GM12878 (cell line): ENCODE results near the gene RASD1. TPM values are rescaled to one million over a fixed set of nuclear protein-coding genes. Genes with fewer than 3 reads are reported as not detected.

ENCODE experiments used
- ATF2 ChIP-seq: IDR thresholded peaks from 2 replicates; pipeline ENCODE4 v1.6.1; 2012; ENCODE audit warnings: low read length, inconsistent platforms
- BACH1 ChIP-seq: fragments of 450-650 bp; IDR thresholded peaks from 2 replicates; pipeline ENCODE4 v1.6.1; 2017; ENCODE audit warnings: mild to moderate bottlenecking, borderline replicate concordance
- CBFB ChIP-seq: IDR thresholded peaks from 2 replicates; pipeline ENCODE4 v1.6.1; 2016; ENCODE audit warnings: antibody characterized with exemption, low read depth
- CHD1 ChIP-seq: IDR thresholded peaks from 2 replicates; pipeline ENCODE4 v1.6.1; 2012; ENCODE audit warnings: low read depth, low read length, improper control_type of control experiment
- E4F1 ChIP-seq: fragments of 450-650 bp; IDR thresholded peaks from 2 replicates; pipeline ENCODE4 v1.6.1; 2018; ENCODE audit warnings: borderline replicate concordance, mild to moderate bottlenecking; ENCODE audit not compliant: partially characterized antibody
- ELK1 ChIP-seq: IDR thresholded peaks from 2 replicates; pipeline ENCODE4 v1.6.1; 2012; ENCODE audit warnings: low read depth, low read length, improper control_type of control experiment
- GABPA ChIP-seq: IDR thresholded peaks from 2 replicates; pipeline ENCODE4 v1.6.1; 2014; ENCODE audit warnings: antibody characterized with exemption, low read depth, mild to moderate bottlenecking, inconsistent platforms
- HDAC2 ChIP-seq: fragments of 200-600 bp; sonication (generic); IDR thresholded peaks from 2 replicates; pipeline ENCODE4 v1.6.1; 2017
- JUND ChIP-seq: IDR thresholded peaks from 2 replicates; pipeline ENCODE4 v1.6.1; 2012; ENCODE audit warnings: low read depth, mild to moderate bottlenecking, low read length, improper control_type of control experiment, moderate library complexity
- KDM1A ChIP-seq: fragments of 200-600 bp; sonication (generic); IDR thresholded peaks from 2 replicates; pipeline ENCODE4 v1.6.1; 2016; ENCODE audit warnings: borderline replicate concordance
- MAX ChIP-seq: IDR thresholded peaks from 2 replicates; pipeline ENCODE4 v1.6.1; 2012; ENCODE audit warnings: low read depth, low read length, improper control_type of control experiment
- MEF2A ChIP-seq: IDR thresholded peaks from 2 replicates; pipeline ENCODE4 v1.6.1; 2011; ENCODE audit warnings: low read depth, mild to moderate bottlenecking, low read length, moderate library complexity; ENCODE audit not compliant: insufficient read depth
- MTA3 ChIP-seq: IDR thresholded peaks from 2 replicates; pipeline ENCODE4 v1.6.1; 2012; ENCODE audit warnings: low read length, inconsistent platforms, borderline replicate concordance
- PAX5 ChIP-seq: IDR thresholded peaks from 2 replicates; pipeline ENCODE4 v1.6.1; 2011; ENCODE audit warnings: low read depth, low read length, borderline replicate concordance
- PBX3 ChIP-seq: IDR thresholded peaks from 2 replicates; pipeline ENCODE4 v1.6.1; 2011; ENCODE audit warnings: mild to moderate bottlenecking, low read depth, low read length, moderate library complexity; ENCODE audit not compliant: insufficient replicate concordance
- PML ChIP-seq: IDR thresholded peaks from 2 replicates; pipeline ENCODE4 v1.6.1; 2012; ENCODE audit warnings: low read length, inconsistent platforms
- POLR2AphosphoS2 ChIP-seq: IDR thresholded peaks from 2 replicates; pipeline ENCODE4 v1.6.1; 2011; ENCODE audit warnings: low read depth, mild to moderate bottlenecking, low read length, improper control_type of control experiment, moderate library complexity
- RAD21 ChIP-seq: IDR thresholded peaks from 2 replicates; pipeline ENCODE4 v1.6.1; 2011; ENCODE audit warnings: mild to moderate bottlenecking, low read depth, low read length, moderate library complexity; ENCODE audit not compliant: insufficient read depth
- RB1 ChIP-seq: fragments of 450-650 bp; formaldehyde crosslinking; IDR thresholded peaks from 2 replicates; pipeline ENCODE4 v1.6.1; 2017; ENCODE audit warnings: mild to moderate bottlenecking, borderline replicate concordance
- SMC3 ChIP-seq: IDR thresholded peaks from 2 replicates; pipeline ENCODE4 v1.6.1; 2011; ENCODE audit warnings: low read length, improper control_type of control experiment, borderline replicate concordance
- SP1 ChIP-seq: IDR thresholded peaks from one replicate; pipeline ENCODE4 v1.6.1; 2011; ENCODE audit warnings: low read depth, low read length
- SUPT20H ChIP-seq: IDR thresholded peaks from 2 replicates; pipeline ENCODE4 v1.6.1; 2011; ENCODE audit warnings: low read depth, mild to moderate bottlenecking, low read length, moderate library complexity, borderline replicate concordance; ENCODE audit not compliant: control insufficient read depth
- USF1 ChIP-seq: IDR thresholded peaks from 2 replicates; pipeline ENCODE4 v1.6.1; 2011; ENCODE audit warnings: borderline replicate concordance, low read depth, mild to moderate bottlenecking, moderate library complexity, mixed read lengths, low read length; ENCODE audit not compliant: insufficient read depth; ENCODE audit errors: extremely low read length
- polyA plus RNA-seq, 11 experiments: library from polyadenylated mRNA; depleted of rRNA in 4 of 11; unstranded in 6 of 11; stranded (reverse) in 5 of 11; fragments of >200 nt; fragmentation: Nextera tagmentation in 4 of 11; fragmentation: Illumina TruSeq in 1 of 11; extraction: Ambion mirVana in 4 of 11; extraction: Trizol in 1 of 11; gene quantifications; 1 replicate in 1 of 11; 2 replicates in 10 of 11; pipeline versions ENCODE4 v1.2.1 to v1.2.3, GENCODE V29; 2011 to 2016; ENCODE audit warnings: inconsistent platforms in 2 of 11, missing spikeins in 2 of 11, low read depth in 1 of 11
- total RNA-seq, 4 experiments: library from RNA; depleted of rRNA in 3 of 4; stranded (reverse); fragments of >200 nt in 3 of 4; fragmentation: Illumina TruSeq in 1 of 4; extraction: Trizol in 1 of 4; gene quantifications; 2 replicates each; pipeline versions ENCODE4 v1.2.1 to v1.2.3, GENCODE V29; 2013 to 2021

RASD1 gene
- total and polyA plus RNA-seq, 10 of the 15 experiments (the other 5 are each of a cell fraction or from before 2014, with no cell fraction given) = 0.14 to 0.33 TPM; not detected in 8

- TF ChIP-seq ATF2 (no peak), PBX3 (no peak), HDAC2 (no peak), RB1 (peak; percentile 47; the same call in 1 of the 2 replicates), RAD21 (peak; percentile 72), GABPA (no peak), PAX5 (no peak), MEF2A (no peak), SMC3 (peak; percentile 74), ELK1 (no peak), SP1 (no peak), MTA3 (no peak), CHD1 (no peak), SUPT20H (no peak), POLR2AphosphoS2 (no peak), JUND (no peak), PML (no peak), KDM1A (no peak), BACH1 (no peak), MAX (no peak), CBFB (no peak), USF1 (no peak), E4F1 (no peak)
Measured at GRCh38 chr17:17496189-17497064, at the start of gene RASD1 (continued).
